Activated CD8-positive, alpha-beta T cell treated with anti-CD3 and anti-CD28 coated beads for 36 hours (primary cell): ENCODE results near the gene RPUSD1. TPM values are rescaled to one million over a fixed set of nuclear protein-coding genes. Genes with fewer than 3 reads are reported as not detected.

Experiments used
- ATAC-seq: fragments of 200-7000 bp; cut with Tn5 transposase; one replicate; pipeline ENCODE4 v1.10.0; 2021; ENCODE audit warnings: mild to moderate bottlenecking, moderate library complexity
- CTCF ChIA-PET: fragments of 350-600 bp; sonication (Branson Sonifier 250); formaldehyde crosslinking; loops from one replicate; lab custom pipeline; 2021; ENCODE audit warnings: antibody characterized with exemption; lab: Charles Lee
- POLR2A ChIA-PET: fragments of 350-600 bp; sonication (Branson Sonifier 250); formaldehyde crosslinking; loops from one replicate; lab custom pipeline; 2021; ENCODE audit warnings: antibody characterized with exemption; lab: Charles Lee
- DNase-seq: peaks from one replicate; pipeline ENCODE4 v3.0.0-alpha.2; 2020
- H3K27ac Mint-ChIP-seq: one replicate; pipeline ENCODE4 v1.8.0; 2021; ENCODE audit warnings: mild to moderate bottlenecking, mixed read lengths
- H3K27me3 Mint-ChIP-seq: one replicate; pipeline ENCODE4 v1.8.0; 2021; ENCODE audit warnings: mixed read lengths
- H3K36me3 Mint-ChIP-seq: one replicate; pipeline ENCODE4 v1.8.0; 2021; ENCODE audit warnings: low read depth, mixed read lengths
- H3K4me1 Mint-ChIP-seq: one replicate; pipeline ENCODE4 v1.8.0; 2021; ENCODE audit warnings: low read depth, mixed read lengths
- H3K4me3 Mint-ChIP-seq: one replicate; pipeline ENCODE4 v1.8.0; 2021; ENCODE audit warnings: mild to moderate bottlenecking, moderate library complexity, mixed read lengths
- H3K9me3 Mint-ChIP-seq: one replicate; pipeline ENCODE4 v1.8.0; 2021; ENCODE audit warnings: mixed read lengths
- CTCF ChIP-seq: fragments of 200-600 bp; IDR thresholded peaks from one replicate; pipeline ENCODE4 v1.8.0; 2022; ENCODE audit warnings: antibody characterized with exemption, mild to moderate bottlenecking
- intact Hi-C: fragments of 100-400 bp; cut with micrococcal nuclease; formaldehyde crosslinking; loops from one replicate; pipeline ENCODE4 v1.10.0; 2022
- total RNA-seq, 2 experiments: library from RNA; stranded (reverse); gene quantifications; one replicate each; pipeline ENCODE4 v1.2.3, GENCODE V29; 2021

Gene RPUSD1
- total RNA-seq, 2 experiments from 2014 or later = 17.1 to 18.1 TPM

- Mint-ChIP-seq H3K4me1 (no peaks in the 10 kb centered on the region), H3K27me3 (peaks cover 4% of the 10 kb centered on the region), H3K36me3 (no peaks in the 10 kb centered on the region), H3K9me3 (no peaks in the 10 kb centered on the region), H3K4me3 (no peak overlapping the region), H3K27ac (no peak overlapping the region)
- TF ChIP-seq CTCF = no peak
- ChIA-PET POLR2A (no interaction called here), CTCF (no interaction called here)
- intact Hi-C loops = no loop called here
- no peak for DNase-seq
- no peak for ATAC-seq
Measured at GRCh38 chr16:761625-762513, 26.3 kb downstream of the RPUSD1 start.

GRCh38 chr16:760545-761343 is 27.4 kb downstream of the RPUSD1 start, which contains the start of gene MSLN:
TSS of gene MSLN (plus strand) at chr16:760734. CDS start at chr16:762681, 1,947 bp downstream.
- H3K4me1 Mint-ChIP-seq = no peaks in the 10 kb centered on the region
- no peak within 1 kb of the TSS for H3K27ac Mint-ChIP-seq
- H3K4me3 Mint-ChIP-seq = no peak within 1 kb of the TSS
- H3K27me3 Mint-ChIP-seq = peaks cover 4% of the 10 kb centered on the region
- H3K36me3 Mint-ChIP-seq = no peaks in the 10 kb centered on the region
- ATAC-seq (no peak), DNase-seq (no peak)
- no peak for TF ChIP-seq CTCF
- no peaks in the 10 kb centered on the region for H3K9me3 Mint-ChIP-seq
- CTCF ChIA-PET = no interaction called here
- POLR2A ChIA-PET = no interaction called here
- intact Hi-C loops = no loop called here

- ChIA-PET CTCF (no interaction called here), POLR2A (no interaction called here)
- ATAC-seq (no peak), DNase-seq (no peak)
- no peaks in the 10 kb centered on the region for H3K9me3 Mint-ChIP-seq
- H3K27ac Mint-ChIP-seq = no peak overlapping the region
- intact Hi-C loops = no loop called here
- H3K27me3 Mint-ChIP-seq = peaks cover 4% of the 10 kb centered on the region
- no peak overlapping the region for H3K4me3 Mint-ChIP-seq
- no peak for TF ChIP-seq CTCF
- no peaks in the 10 kb centered on the region for H3K4me1 Mint-ChIP-seq
- H3K36me3 Mint-ChIP-seq = no peaks in the 10 kb centered on the region
Measured at GRCh38 chr16:760065-760464, 28.1 kb downstream of the RPUSD1 start.

- Mint-ChIP-seq H3K36me3 (no peaks in the 10 kb centered on the region), H3K27ac (no peak overlapping the region), H3K4me1 (no peaks in the 10 kb centered on the region), H3K9me3 (no peaks in the 10 kb centered on the region), H3K4me3 (no peak overlapping the region), H3K27me3 (peaks cover 4% of the 10 kb centered on the region)
- intact Hi-C loops = no loop called here
- DNase-seq (no peak), ATAC-seq (no peak)
- POLR2A ChIA-PET = interaction anchor here (0.8 kb wide), 1 partner anchor 18 kb away, joined by 4 read pairs; the partner anchor contains the start of gene CIAO3
- TF ChIP-seq CTCF = no peak
- CTCF ChIA-PET = no interaction called here
Measured at GRCh38 chr16:759110-759910, 28.9 kb downstream of the RPUSD1 start.
